GM12874 (cell line): Measurements from ENCODE around the gene GGPS1.

ENCODE experiments used
- CTCF ChIP-seq: IDR thresholded peaks from 2 replicates; pipeline ENCODE4 v1.5.1; 2011; ENCODE audit warnings: low read depth, mild to moderate bottlenecking, control low read depth, low read length, moderate library complexity; ENCODE audit not compliant: insufficient read depth

Gene GGPS1

GRCh38 chr1:235351898-235352297 is 23.5 kb downstream of the GGPS1 start:
- TF ChIP-seq CTCF = no peak

GRCh38 chr1:235357485-235358373 is 29.4 kb downstream of the GGPS1 start:
- no peak for TF ChIP-seq CTCF

- TF ChIP-seq CTCF = no peak
These were observed 30.5 kb downstream of the GGPS1 start for GRCh38 chr1:235358899-235359298.

- TF ChIP-seq CTCF = no peak
These were observed 37.9 kb downstream of the GGPS1 start for GRCh38 chr1:235366286-235366685.

- TF ChIP-seq CTCF = no peak
These were observed 38.9 kb downstream of the GGPS1 start, which contains the start of gene TBCE for GRCh38 chr1:235367000-235367908. Gene TBCE (plus strand): TSS chr1:235367427. CDS start chr1:235380050, 12,623 bp downstream.

GRCh38 chr1:235368428-235368827 is 40.1 kb downstream of the GGPS1 start:
- TF ChIP-seq CTCF = no peak

GRCh38 chr1:235369802-235370201 is 41.4 kb downstream of the GGPS1 start:
- no peak for TF ChIP-seq CTCF
